ENCODE data around the gene C16orf90. TPM values are rescaled to one million over a fixed set of nuclear protein-coding genes. Genes with fewer than 3 reads are reported as not detected.

Gene C16orf90
- total and polyA plus RNA-seq, 4 donors = not detected

DNA sequence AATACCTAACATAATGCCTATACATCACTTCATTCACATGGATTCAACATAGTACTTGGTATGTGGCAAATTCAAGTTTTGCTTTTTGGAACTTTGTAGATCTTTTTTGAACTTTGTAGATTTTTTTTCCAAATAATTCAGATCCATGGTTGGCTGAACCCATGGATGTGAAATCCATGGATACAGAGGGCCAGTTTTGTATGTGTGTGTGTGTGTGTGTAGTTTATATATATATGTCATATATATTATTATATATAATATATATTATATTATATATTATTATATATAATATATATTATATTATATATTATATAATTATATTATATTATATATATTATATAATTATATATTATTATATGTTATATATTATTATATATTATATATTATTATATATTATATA is 33.9 kb upstream of the C16orf90 start:
- DNase-seq (ENCODE audit: low spot score) = no peak
- Histone ChIP-seq H3K27ac (ENCODE audit: low read depth in 1 of 2, low read length in 2 of 2) (no peak overlapping the region), H3K36me3 (ENCODE audit: control insufficient read depth in 4 of 4, insufficient read depth in 3 of 4, low read depth in 1 of 4, low read length in 3 of 4) (peaks cover 2 to 31% (median 13%) of the 10 kb centered on the region in 4 donors), H3K4me1 (ENCODE audit: control insufficient read depth in 4 of 4, insufficient read depth in 4 of 4, low read length in 3 of 4) (no peaks in the 10 kb centered on the region), H3K4me3 (ENCODE audit: low read depth in 1 of 3, low read length in 3 of 3) (no peak overlapping the region), H3K27me3 (ENCODE audit: control insufficient read depth in 4 of 4, insufficient read depth in 4 of 4, low read length in 3 of 4) (no peaks in the 10 kb centered on the region), H3K9me3 (ENCODE audit: control insufficient read depth in 4 of 4, low read length in 3 of 4) (no peaks in the 10 kb centered on the region), H3K9ac (ENCODE audit: low read depth in 1 of 2, low read length in 2 of 2) (no peak overlapping the region)
- TF ChIP-seq ZBTB33 (IDR thresholded peaks at IDR 0.05) (no peak), YY1 (IDR thresholded peaks at IDR 0.05) (no peak), HNF4G (IDR thresholded peaks at IDR 0.05) (no peak), EGR1 (IDR thresholded peaks at IDR 0.05; ENCODE audit: low read depth in 2 of 2) (no peak), NR2F2 (IDR thresholded peaks at IDR 0.05) (no peak), GABPA (IDR thresholded peaks at IDR 0.05 in 1 of 2, conservative IDR thresholded peaks at IDR 0.05 in 1 of 2) (no peak), FOXA1 (IDR thresholded peaks at IDR 0.05) (no peak), RAD21 (IDR thresholded peaks at IDR 0.05) (no peak), JUND (IDR thresholded peaks at IDR 0.05) (no peak), RXRA (IDR thresholded peaks at IDR 0.05) (no peak), REST (IDR thresholded peaks at IDR 0.05) (no peak)
- TF ChIP-seq, protein P1, sequence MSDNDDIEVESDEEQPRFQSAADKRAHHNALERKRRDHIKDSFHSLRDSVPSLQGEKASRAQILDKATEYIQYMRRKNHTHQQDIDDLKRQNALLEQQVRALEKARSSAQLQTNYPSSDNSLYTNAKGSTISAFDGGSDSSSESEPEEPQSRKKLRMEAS (IDR thresholded peaks at IDR 0.05) = no peak
- TF ChIP-seq, protein P2, sequence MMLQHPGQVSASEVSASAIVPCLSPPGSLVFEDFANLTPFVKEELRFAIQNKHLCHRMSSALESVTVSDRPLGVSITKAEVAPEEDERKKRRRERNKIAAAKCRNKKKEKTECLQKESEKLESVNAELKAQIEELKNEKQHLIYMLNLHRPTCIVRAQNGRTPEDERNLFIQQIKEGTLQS (IDR thresholded peaks at IDR 0.05) = no peak

DNA sequence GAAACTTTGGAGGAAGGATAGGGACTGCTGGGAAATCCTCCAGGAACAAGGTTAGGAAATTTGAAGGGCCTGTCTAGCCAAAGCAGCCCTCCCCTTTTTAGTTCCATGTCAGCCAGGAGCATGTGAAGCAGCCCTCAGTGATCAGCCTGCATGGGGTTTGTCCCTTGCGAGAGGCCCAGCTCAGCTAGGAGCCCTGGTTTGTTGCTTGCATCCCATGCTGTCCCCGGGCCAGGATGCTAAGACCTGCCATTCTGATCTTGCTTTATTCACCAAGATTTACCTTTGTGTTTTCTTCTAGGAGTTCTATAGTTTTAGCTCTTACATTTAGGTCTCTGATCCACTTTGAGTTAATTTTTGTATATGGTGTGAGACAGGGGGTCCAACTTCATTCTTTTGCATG is 33.1 kb upstream of the C16orf90 start:
- Histone ChIP-seq H3K27ac (ENCODE audit: low read depth in 1 of 2, low read length in 2 of 2) (no peak overlapping the region), H3K36me3 (ENCODE audit: control insufficient read depth in 4 of 4, insufficient read depth in 3 of 4, low read depth in 1 of 4, low read length in 3 of 4) (peaks cover 2 to 30% (median 13%) of the 10 kb centered on the region in 4 donors), H3K4me3 (ENCODE audit: low read depth in 1 of 3, low read length in 3 of 3) (no peak overlapping the region), H3K27me3 (ENCODE audit: control insufficient read depth in 4 of 4, insufficient read depth in 4 of 4, low read length in 3 of 4) (no peaks in the 10 kb centered on the region), H3K9ac (ENCODE audit: low read depth in 1 of 2, low read length in 2 of 2) (no peak overlapping the region), H3K9me3 (ENCODE audit: control insufficient read depth in 4 of 4, low read length in 3 of 4) (no peaks in the 10 kb centered on the region), H3K4me1 (ENCODE audit: control insufficient read depth in 4 of 4, insufficient read depth in 4 of 4, low read length in 3 of 4) (no peaks in the 10 kb centered on the region)
- WGBS = 100% methylated on average over 2 of the region's 2 CpGs
- TF ChIP-seq GABPA (IDR thresholded peaks at IDR 0.05 in 1 of 2, conservative IDR thresholded peaks at IDR 0.05 in 1 of 2) = no peak
- TF ChIP-seq CTCF (IDR thresholded peaks at IDR 0.05; ENCODE audit: low read depth, low read length, missing input control) = no peak
- TF ChIP-seq FOXA1 (IDR thresholded peaks at IDR 0.05) = no peak
- TF ChIP-seq, protein P2 (IDR thresholded peaks at IDR 0.05) = no peak
- TF ChIP-seq RAD21 (IDR thresholded peaks at IDR 0.05) = no peak
- DNase-seq (ENCODE audit: low spot score) = no peak

Measured in liver (tissue), 9 donors.